DOHH2 (cell line): ENCODE results near the gene EBF3.

Source experiments
- H3F3A ChIP-seq: fragments of 200-600 bp; sonication (generic), shearing (Covaris generic); 2 replicates; pipeline ENCODE4 v1.6.0; 2016; ENCODE audit warnings: antibody characterized with exemption, mild to moderate bottlenecking; ENCODE audit not compliant: control insufficient read depth, insufficient read depth
- H3K27ac ChIP-seq: fragments of 200-600 bp; sonication (generic); 2 replicates; pipeline ENCODE4 v1.5.1; 2014; ENCODE audit warnings: low read depth, mild to moderate bottlenecking, low read length, moderate library complexity
- H3K27me3 ChIP-seq: fragments of 200-600 bp; sonication (generic); 2 replicates; pipeline ENCODE4 v1.6.1; 2014; ENCODE audit warnings: mild to moderate bottlenecking, low read length, mixed read lengths; ENCODE audit not compliant: control insufficient read depth
- H3K36me3 ChIP-seq: fragments of 200-600 bp; sonication (generic); 2 replicates; pipeline ENCODE4 v1.6.1; 2014; ENCODE audit warnings: mild to moderate bottlenecking, low read length, moderate library complexity, mixed read lengths; ENCODE audit not compliant: control insufficient read depth
- H3K4me1 ChIP-seq: fragments of 200-600 bp; sonication (generic); 2 replicates; pipeline ENCODE4 v1.6.1; 2014; ENCODE audit warnings: mild to moderate bottlenecking, low read length, mixed read lengths; ENCODE audit not compliant: control insufficient read depth
- H3K4me2 ChIP-seq: fragments of 200-600 bp; sonication (generic); 2 replicates; pipeline ENCODE4 v1.6.0; 2014; ENCODE audit warnings: mild to moderate bottlenecking, low read length, moderate library complexity
- H3K4me3 ChIP-seq: fragments of 200-600 bp; sonication (generic); 2 replicates; pipeline ENCODE4 v1.5.1; 2014; ENCODE audit warnings: mild to moderate bottlenecking, low read length, mixed read lengths
- H3K79me2 ChIP-seq: fragments of 200-600 bp; sonication (generic); 2 replicates; pipeline ENCODE4 v1.6.1; 2014; ENCODE audit warnings: mild to moderate bottlenecking, low read length, mixed read lengths; ENCODE audit not compliant: control insufficient read depth
- H3K9me2 ChIP-seq: fragments of 200-600 bp; sonication (generic); replicated peaks from 2 replicates; pipeline ENCODE4 v1.6.1; 2014; ENCODE audit warnings: mild to moderate bottlenecking, low read length, mixed read lengths; ENCODE audit not compliant: control insufficient read depth
- H3K9me3 ChIP-seq: fragments of 200-600 bp; sonication (generic); 2 replicates; pipeline ENCODE4 v1.6.1; 2014; ENCODE audit warnings: antibody characterized with exemption, low read length, mixed read lengths; ENCODE audit not compliant: control insufficient read depth, insufficient read depth
- H4K20me1 ChIP-seq: fragments of 200-600 bp; sonication (generic); 2 replicates; pipeline ENCODE4 v1.6.0; 2014; ENCODE audit warnings: low read depth, mild to moderate bottlenecking, antibody characterized with exemption, low read length, moderate library complexity; ENCODE audit not compliant: control insufficient read depth, insufficient read depth
- EZH2phosphoT487 ChIP-seq: fragments of 200-600 bp; sonication (generic); IDR thresholded peaks from 2 replicates; pipeline ENCODE4 v1.6.1; 2017; ENCODE audit warnings: borderline replicate concordance, mild to moderate bottlenecking, antibody characterized with exemption, low read length, moderate library complexity, mixed read lengths
- TF ChIP-seq, protein P1 (sequence below): fragments of 200-600 bp; sonication (generic); IDR thresholded peaks from one replicate; pipeline ENCODE4 v1.5.1; 2014; ENCODE audit warnings: antibody characterized with exemption, mild to moderate bottlenecking, low read depth, low read length; ENCODE audit not compliant: poor library complexity, severe bottlenecking

The EBF3 gene

DNA sequence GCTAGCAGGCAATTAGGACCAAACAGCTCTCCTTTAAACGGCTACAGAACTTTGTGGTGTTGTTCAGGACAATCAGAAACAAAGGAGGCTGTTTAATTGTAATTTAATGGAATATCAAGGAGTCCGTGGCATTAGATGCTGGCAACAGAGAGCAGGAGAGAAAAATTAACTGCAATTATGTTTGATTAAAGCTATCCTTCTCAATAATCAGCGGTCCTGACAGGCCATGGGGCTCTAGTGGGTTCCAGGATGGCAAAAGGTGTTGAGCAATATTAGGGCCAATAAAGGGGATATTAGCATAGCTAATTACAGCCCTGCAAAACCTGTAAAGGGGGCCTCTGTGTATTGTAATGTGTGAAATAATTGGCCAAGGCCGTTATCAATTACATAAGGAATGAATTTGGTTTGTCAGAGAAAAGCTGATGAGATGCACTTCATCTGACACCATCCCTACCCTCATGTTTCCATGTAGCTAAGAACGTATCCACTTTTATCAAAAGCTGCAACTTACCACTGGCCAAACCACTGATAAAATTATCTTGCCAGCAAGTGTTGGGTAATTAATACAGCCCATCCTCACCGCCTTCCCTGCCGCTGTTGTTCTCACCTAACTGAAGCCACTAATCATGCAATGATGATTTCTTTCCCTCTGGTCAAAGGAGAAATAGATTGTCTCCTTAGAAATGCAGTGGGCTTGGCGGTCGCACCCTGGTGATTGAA is 81.6 kb downstream of the EBF3 start:
- H3K27me3 ChIP-seq, result peaks cover 5% of the 10 kb centered on the region
- H3K4me1 ChIP-seq, result no peaks in the 10 kb centered on the region
- no peaks in the 10 kb centered on the region for H3K79me2 ChIP-seq
- TF ChIP-seq, protein P1, sequence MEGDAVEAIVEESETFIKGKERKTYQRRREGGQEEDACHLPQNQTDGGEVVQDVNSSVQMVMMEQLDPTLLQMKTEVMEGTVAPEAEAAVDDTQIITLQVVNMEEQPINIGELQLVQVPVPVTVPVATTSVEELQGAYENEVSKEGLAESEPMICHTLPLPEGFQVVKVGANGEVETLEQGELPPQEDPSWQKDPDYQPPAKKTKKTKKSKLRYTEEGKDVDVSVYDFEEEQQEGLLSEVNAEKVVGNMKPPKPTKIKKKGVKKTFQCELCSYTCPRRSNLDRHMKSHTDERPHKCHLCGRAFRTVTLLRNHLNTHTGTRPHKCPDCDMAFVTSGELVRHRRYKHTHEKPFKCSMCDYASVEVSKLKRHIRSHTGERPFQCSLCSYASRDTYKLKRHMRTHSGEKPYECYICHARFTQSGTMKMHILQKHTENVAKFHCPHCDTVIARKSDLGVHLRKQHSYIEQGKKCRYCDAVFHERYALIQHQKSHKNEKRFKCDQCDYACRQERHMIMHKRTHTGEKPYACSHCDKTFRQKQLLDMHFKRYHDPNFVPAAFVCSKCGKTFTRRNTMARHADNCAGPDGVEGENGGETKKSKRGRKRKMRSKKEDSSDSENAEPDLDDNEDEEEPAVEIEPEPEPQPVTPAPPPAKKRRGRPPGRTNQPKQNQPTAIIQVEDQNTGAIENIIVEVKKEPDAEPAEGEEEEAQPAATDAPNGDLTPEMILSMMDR, result no peak
- TF ChIP-seq EZH2phosphoT487, result no peak
- H3K27ac ChIP-seq, result no peak overlapping the region
- H3K9me2 ChIP-seq, result no peaks in the 10 kb centered on the region
- H3K4me3 ChIP-seq, result no peak overlapping the region
- H3K9me3 ChIP-seq, result no peaks in the 10 kb centered on the region
- H3K4me2 ChIP-seq, result no peak overlapping the region
- H4K20me1 ChIP-seq, result no peaks in the 10 kb centered on the region
- no peaks in the 10 kb centered on the region for H3K36me3 ChIP-seq
- H3F3A ChIP-seq, result no peaks in the 10 kb centered on the region

DNA sequence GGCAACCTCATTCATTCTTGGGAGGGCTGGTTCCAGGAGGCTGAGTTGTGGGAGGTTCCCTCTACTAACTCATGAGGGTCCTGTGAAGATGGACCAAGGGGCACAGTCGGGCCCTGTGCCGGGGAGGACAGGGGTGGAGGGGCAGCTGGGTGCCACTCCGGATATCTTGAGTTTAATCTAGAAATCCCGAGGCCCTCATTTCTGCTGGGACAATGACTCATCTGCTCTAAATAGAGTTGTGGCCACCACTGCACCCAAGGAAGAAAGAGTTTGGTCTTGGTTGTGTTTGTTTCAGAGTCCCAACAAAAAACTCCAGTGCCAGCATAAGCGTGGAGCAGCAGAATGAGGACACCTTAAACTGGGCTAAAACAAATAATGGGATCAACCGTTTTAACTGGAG is 82.4 kb downstream of the EBF3 start:
- Histone ChIP-seq H3K79me2 (no peaks in the 10 kb centered on the region), H3K4me1 (no peaks in the 10 kb centered on the region), H3K9me2 (no peaks in the 10 kb centered on the region), H4K20me1 (no peaks in the 10 kb centered on the region), H3K27me3 (peaks cover 5% of the 10 kb centered on the region), H3F3A (no peaks in the 10 kb centered on the region), H3K27ac (no peak overlapping the region), H3K36me3 (no peaks in the 10 kb centered on the region), H3K4me3 (no peak overlapping the region), H3K9me3 (no peaks in the 10 kb centered on the region), H3K4me2 (no peak overlapping the region)
- TF ChIP-seq EZH2phosphoT487, result no peak
- TF ChIP-seq, protein P1, result no peak

DNA sequence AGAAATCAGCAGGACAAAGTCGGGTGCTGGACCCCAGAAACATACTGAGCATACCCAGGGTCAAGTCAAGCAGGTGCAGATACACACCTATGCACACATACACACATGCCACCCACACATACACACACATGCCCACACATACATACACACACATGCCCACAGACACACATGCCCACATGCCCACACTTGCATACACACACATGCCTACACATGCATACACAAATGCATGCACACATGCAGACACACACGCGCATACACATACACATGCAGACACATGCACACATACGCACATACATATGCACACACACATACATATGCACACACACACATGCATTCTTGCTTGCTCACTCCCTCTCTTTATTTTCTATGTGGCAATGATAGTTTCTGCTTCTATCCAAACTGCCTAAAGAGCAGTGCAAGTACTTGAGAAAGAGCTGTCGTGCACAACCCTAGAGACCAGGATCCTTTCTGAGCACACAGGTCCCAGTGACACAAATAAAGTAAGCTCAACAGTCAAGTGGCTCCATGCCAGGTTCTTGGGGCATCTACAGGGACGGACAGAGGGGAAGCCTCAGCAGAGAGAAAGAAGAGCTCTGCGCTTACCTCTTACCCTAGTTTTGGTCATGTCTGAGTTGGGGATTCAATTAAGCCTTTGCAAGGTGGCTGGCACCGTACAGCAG is 83.7 kb downstream of the EBF3 start:
- Histone ChIP-seq H4K20me1 (no peaks in the 10 kb centered on the region), H3K9me3 (no peaks in the 10 kb centered on the region), H3K79me2 (no peaks in the 10 kb centered on the region), H3K27me3 (peaks cover 5% of the 10 kb centered on the region), H3K4me3 (no peak overlapping the region), H3K4me1 (no peaks in the 10 kb centered on the region), H3K9me2 (no peaks in the 10 kb centered on the region), H3K36me3 (no peaks in the 10 kb centered on the region), H3K27ac (no peak overlapping the region), H3F3A (no peaks in the 10 kb centered on the region), H3K4me2 (no peak overlapping the region)
- TF ChIP-seq EZH2phosphoT487, result no peak
- TF ChIP-seq, protein P1, result no peak
